Keratinocyte (primary cell): Measurements from ENCODE around the gene CAPN15. TPM values are rescaled to one million over a fixed set of nuclear protein-coding genes. Genes with fewer than 3 reads are reported as not detected.

ENCODE experiments used
- DNase-seq: peaks from one replicate; pipeline ENCODE4 v3.0.0-alpha.2; 2011; ENCODE audit warnings: low read depth, missing footprints, low spot score
- FAIRE-seq: peaks from 2 replicates; lab custom pipeline; 2011; peaks lifted over from hg19 to GRCh38; lab: Jason Lieb, UNC
- H2AFZ ChIP-seq: 2 replicates; pipeline ENCODE4 v1.6.0; 2012; ENCODE audit warnings: low read length, control low read depth, inconsistent platforms; ENCODE audit not compliant: control insufficient read depth
- H3K27ac ChIP-seq: 2 replicates; pipeline ENCODE4 v1.5.1; 2011; ENCODE audit warnings: low read length; ENCODE audit not compliant: control insufficient read depth, insufficient read depth
- H3K27me3 ChIP-seq: 3 replicates; pipeline ENCODE4 v1.6.0; 2011; ENCODE audit warnings: low read length; ENCODE audit not compliant: control insufficient read depth, insufficient read depth; ENCODE audit errors: extremely low read depth
- H3K36me3 ChIP-seq, 2 experiments: 2 replicates in 1 of 2; 3 replicates in 1 of 2; pipeline ENCODE4 v1.5.1; 2011; ENCODE audit warnings: low read length in 2 of 2, mild to moderate bottlenecking in 1 of 2; ENCODE audit not compliant: control insufficient read depth in 2 of 2, insufficient read depth in 2 of 2; ENCODE audit errors: extremely low read depth in 1 of 2
- H3K4me1 ChIP-seq: 3 replicates; pipeline ENCODE4 v1.5.1; 2011; ENCODE audit warnings: low read length; ENCODE audit not compliant: control insufficient read depth, insufficient read depth; ENCODE audit errors: extremely low read depth
- H3K4me2 ChIP-seq: 3 replicates; pipeline ENCODE4 v1.6.0; 2011; ENCODE audit warnings: low read depth, low read length; ENCODE audit not compliant: control insufficient read depth, insufficient read depth; ENCODE audit errors: extremely low read depth
- H3K4me3 ChIP-seq, 3 experiments: fragments of 200-600 bp in 1 of 3; sonication (generic) in 1 of 3; 2 replicates in 2 of 3; 3 replicates in 1 of 3; pipeline ENCODE4 v1.5.1; 2011 to 2016; ENCODE audit warnings: low read length in 3 of 3, mild to moderate bottlenecking in 3 of 3, control low read depth in 2 of 3, inconsistent platforms in 1 of 3, low read depth in 1 of 3, mixed read lengths in 1 of 3, mixed run types in 1 of 3, moderate library complexity in 1 of 3; ENCODE audit not compliant: control insufficient read depth in 2 of 3, insufficient read depth in 2 of 3; ENCODE audit errors: extremely low read depth in 1 of 3
- H3K79me2 ChIP-seq: 2 replicates; pipeline ENCODE4 v1.6.0; 2012; ENCODE audit warnings: low read length; ENCODE audit not compliant: control insufficient read depth, insufficient read depth
- H3K9ac ChIP-seq: 3 replicates; pipeline ENCODE4 v1.6.0; 2011; ENCODE audit warnings: low read length; ENCODE audit not compliant: control insufficient read depth, insufficient read depth; ENCODE audit errors: extremely low read depth
- H3K9me1 ChIP-seq: 3 replicates; pipeline ENCODE4 v1.6.0; 2011; ENCODE audit warnings: low read length; ENCODE audit not compliant: control insufficient read depth, insufficient read depth; ENCODE audit errors: extremely low read depth
- H3K9me3 ChIP-seq: 2 replicates; pipeline ENCODE4 v1.5.1; 2012; ENCODE audit warnings: low read depth, low read length; ENCODE audit not compliant: control insufficient read depth
- H4K20me1 ChIP-seq: 3 replicates; pipeline ENCODE4 v1.6.0; 2011; ENCODE audit warnings: low read length; ENCODE audit not compliant: control insufficient read depth, insufficient read depth; ENCODE audit errors: extremely low read depth
- EZH2 ChIP-seq: IDR thresholded peaks from one replicate; pipeline ENCODE4 v1.6.1; 2012; ENCODE audit warnings: inconsistent platforms, mild to moderate bottlenecking, low read length, moderate library complexity
- dilution Hi-C: fragments of 300-500 bp; cut with MboI; formaldehyde crosslinking; loops from one replicate; pipeline ENCODE4 v1.7.0; 2020; ENCODE audit warnings: low sequenced_read_pairs; ENCODE audit not compliant: extremely low pct_ligation_motif_present
- polyA plus RNA-seq, 5 experiments: library from polyadenylated mRNA; depleted of rRNA in 3 of 5; stranded (reverse) in 3 of 5; stranded (forward) in 1 of 5; unstranded in 1 of 5; fragments of >200 nt; gene quantifications; 1 replicate in 1 of 5; 2 replicates in 3 of 5; 3 replicates in 1 of 5; pipeline versions ENCODE4 v1.2.1 to v1.2.3, GENCODE V29; 2011 to 2012; ENCODE audit warnings: missing spikeins in 2 of 5, low read depth in 1 of 5, low replicate concordance in 1 of 5
- TF ChIP-seq, protein P1 (sequence below), 3 experiments: IDR thresholded peaks in 1 of 3; conservative IDR thresholded peaks in 1 of 3; optimal IDR thresholded peaks in 1 of 3; 2 replicates in 2 of 3; 3 replicates in 1 of 3; pipeline versions ENCODE3 to v1.5.1; 2011; ENCODE audit warnings: low read length in 3 of 3, mild to moderate bottlenecking in 3 of 3, moderate library complexity in 2 of 3, control low read depth in 1 of 3, inconsistent platforms in 1 of 3; ENCODE audit not compliant: insufficient read depth in 2 of 3; ENCODE audit errors: extremely low read depth in 1 of 3

Gene CAPN15
- polyA plus RNA-seq, 1 donor (not counting 4 experiments of a cell fraction or from before 2014, with no cell fraction given): 7.9 TPM

DNA sequence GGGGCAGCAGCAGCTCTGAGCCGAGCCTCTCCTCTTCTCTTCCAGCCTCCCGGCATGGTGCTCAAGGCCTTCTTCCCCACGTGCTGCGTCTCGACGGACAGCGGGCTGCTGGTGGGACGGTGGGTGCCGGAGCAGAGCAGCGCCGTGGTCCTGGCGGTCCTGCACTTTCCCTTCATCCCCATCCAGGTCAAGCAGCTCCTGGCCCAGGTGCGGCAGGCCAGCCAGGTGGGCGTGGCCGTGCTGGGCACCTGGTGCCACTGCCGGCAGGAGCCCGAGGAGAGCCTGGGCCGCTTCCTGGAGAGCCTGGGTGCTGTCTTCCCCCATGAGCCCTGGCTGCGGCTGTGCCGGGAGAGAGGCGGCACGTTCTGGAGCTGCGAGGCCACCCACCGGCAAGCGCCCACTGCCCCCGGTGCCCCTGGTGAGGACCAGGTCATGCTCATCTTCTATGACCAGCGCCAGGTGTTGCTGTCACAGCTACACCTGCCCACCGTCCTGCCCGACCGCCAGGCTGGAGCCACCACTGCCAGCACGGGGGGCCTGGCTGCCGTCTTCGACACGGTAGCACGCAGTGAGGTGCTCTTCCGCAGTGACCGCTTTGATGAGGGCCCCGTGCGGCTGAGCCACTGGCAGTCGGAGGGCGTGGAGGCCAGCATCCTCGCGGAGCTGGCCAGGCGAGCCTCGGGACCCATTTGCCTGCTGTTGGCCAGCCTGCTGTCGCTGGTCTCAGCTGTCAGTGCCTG, 46.7 kb downstream of the CAPN15 start:
- Histone ChIP-seq H3K4me3 (no peak overlapping the region), H3K27ac (no peak overlapping the region), H3K4me1 (peaks cover 6% of the 10 kb centered on the region), H2AFZ (no peak overlapping the region), H3K9me1 (no peaks in the 10 kb centered on the region), H3K36me3 (peaks cover 7 to 15% of the 10 kb centered on the region in 2 experiments), H3K9ac (no peak overlapping the region), H3K79me2 (peaks cover 14% of the 10 kb centered on the region), H4K20me1 (no peaks in the 10 kb centered on the region), H3K9me3 (no peaks in the 10 kb centered on the region), H3K27me3 (no peaks in the 10 kb centered on the region), H3K4me2 (no peak overlapping the region)
- TF ChIP-seq EZH2: no peak
- TF ChIP-seq, protein P1, sequence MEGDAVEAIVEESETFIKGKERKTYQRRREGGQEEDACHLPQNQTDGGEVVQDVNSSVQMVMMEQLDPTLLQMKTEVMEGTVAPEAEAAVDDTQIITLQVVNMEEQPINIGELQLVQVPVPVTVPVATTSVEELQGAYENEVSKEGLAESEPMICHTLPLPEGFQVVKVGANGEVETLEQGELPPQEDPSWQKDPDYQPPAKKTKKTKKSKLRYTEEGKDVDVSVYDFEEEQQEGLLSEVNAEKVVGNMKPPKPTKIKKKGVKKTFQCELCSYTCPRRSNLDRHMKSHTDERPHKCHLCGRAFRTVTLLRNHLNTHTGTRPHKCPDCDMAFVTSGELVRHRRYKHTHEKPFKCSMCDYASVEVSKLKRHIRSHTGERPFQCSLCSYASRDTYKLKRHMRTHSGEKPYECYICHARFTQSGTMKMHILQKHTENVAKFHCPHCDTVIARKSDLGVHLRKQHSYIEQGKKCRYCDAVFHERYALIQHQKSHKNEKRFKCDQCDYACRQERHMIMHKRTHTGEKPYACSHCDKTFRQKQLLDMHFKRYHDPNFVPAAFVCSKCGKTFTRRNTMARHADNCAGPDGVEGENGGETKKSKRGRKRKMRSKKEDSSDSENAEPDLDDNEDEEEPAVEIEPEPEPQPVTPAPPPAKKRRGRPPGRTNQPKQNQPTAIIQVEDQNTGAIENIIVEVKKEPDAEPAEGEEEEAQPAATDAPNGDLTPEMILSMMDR (optimal IDR thresholded peaks at IDR 0.05 in 1 of 3, IDR thresholded peaks at IDR 0.05 in 1 of 3, conservative IDR thresholded peaks at IDR 0.05 in 1 of 3; ENCODE audit: extremely low read depth in 1 of 3, insufficient read depth in 2 of 3, low read length in 3 of 3): no peak
- dilution Hi-C loops: no loop called here
- DNase-seq: no peak
- no peak for FAIRE-seq

DNA sequence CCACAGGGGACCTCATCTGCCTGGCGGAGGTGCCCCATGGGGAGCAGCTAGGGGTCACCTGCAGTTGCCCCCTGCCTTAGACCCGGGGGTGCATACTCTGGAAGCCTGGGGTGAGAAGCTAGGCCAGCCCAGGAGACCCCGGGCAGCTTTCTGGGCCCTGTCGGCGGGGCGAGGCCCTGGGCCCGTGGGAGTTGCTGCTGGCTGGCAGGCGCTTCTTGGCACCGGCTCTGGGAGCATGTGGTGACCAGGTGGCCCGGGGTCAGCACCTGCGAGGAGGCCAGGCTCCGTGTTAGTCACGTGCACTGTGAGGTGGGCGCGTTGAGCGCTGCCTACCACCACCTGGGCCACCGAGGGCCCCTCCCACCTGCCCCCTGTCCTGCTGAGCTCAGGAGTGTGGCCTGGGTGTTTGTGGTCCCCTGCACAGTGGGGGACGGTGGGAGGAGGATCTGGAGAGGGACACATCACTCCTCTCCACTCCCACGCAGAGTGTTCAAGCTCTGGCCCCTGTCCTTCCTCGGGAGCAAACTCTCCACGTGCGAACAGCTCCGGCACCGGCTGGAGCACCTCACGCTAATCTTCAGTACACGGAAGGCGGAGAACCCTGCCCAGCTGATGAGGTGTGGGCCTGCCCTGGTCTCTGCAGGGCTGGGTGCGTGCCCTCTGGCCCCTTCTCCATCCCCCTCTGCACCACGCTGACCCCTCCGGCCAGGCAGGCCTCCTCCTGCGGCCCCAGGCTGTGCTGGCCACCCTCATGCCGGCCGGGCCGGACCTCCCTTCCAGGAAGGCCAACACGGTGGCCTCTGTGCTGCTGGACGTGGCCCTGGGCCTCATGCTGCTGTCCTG, 48.1 kb downstream of the CAPN15 start:
- no peak overlapping the region for H3K9ac ChIP-seq
- no peaks in the 10 kb centered on the region for H3K9me1 ChIP-seq
- H3K9me3 ChIP-seq: no peaks in the 10 kb centered on the region
- no peak for TF ChIP-seq EZH2
- TF ChIP-seq, protein P1 (optimal IDR thresholded peaks at IDR 0.05 in 1 of 3, IDR thresholded peaks at IDR 0.05 in 1 of 3, conservative IDR thresholded peaks at IDR 0.05 in 1 of 3; ENCODE audit: extremely low read depth in 1 of 3, insufficient read depth in 2 of 3, low read length in 3 of 3): no peak
- DNase-seq (no peak), FAIRE-seq (no peak)
- H3K4me1 ChIP-seq: peaks cover 3% of the 10 kb centered on the region
- H3K4me2 ChIP-seq: no peak overlapping the region
- dilution Hi-C loops: no loop called here
- no peak overlapping the region for H3K4me3 ChIP-seq
- H3K79me2 ChIP-seq: peaks cover 10% of the 10 kb centered on the region
- no peak overlapping the region for H3K27ac ChIP-seq
- peaks cover 9 to 15% of the 10 kb centered on the region in 2 experiments for H3K36me3 ChIP-seq
- no peaks in the 10 kb centered on the region for H4K20me1 ChIP-seq
- no peak overlapping the region for H2AFZ ChIP-seq
- no peaks in the 10 kb centered on the region for H3K27me3 ChIP-seq
